NT2/D1 (cell line): ENCODE measurements around the gene RBKS.
"Not testable (repeated sequence)": the region's sequence is repeated elsewhere in the genome, so short reads cannot be mapped to it uniquely, and the experiment has no call there.

Experiments
- SUZ12 ChIP-seq: IDR thresholded peaks from 2 replicates; pipeline ENCODE4 v1.6.1; 2011; ENCODE audit not compliant: insufficient read length, insufficient read depth; ENCODE audit errors: extremely low read depth
- YY1 ChIP-seq: IDR thresholded peaks from 2 replicates; pipeline ENCODE4 v1.6.1; 2011; ENCODE audit not compliant: insufficient read length, insufficient read depth
- ZNF274 ChIP-seq: IDR thresholded peaks from 2 replicates; pipeline ENCODE4 v1.6.1; 2011; ENCODE audit warnings: mild to moderate bottlenecking, low read depth, low read length

DNA sequence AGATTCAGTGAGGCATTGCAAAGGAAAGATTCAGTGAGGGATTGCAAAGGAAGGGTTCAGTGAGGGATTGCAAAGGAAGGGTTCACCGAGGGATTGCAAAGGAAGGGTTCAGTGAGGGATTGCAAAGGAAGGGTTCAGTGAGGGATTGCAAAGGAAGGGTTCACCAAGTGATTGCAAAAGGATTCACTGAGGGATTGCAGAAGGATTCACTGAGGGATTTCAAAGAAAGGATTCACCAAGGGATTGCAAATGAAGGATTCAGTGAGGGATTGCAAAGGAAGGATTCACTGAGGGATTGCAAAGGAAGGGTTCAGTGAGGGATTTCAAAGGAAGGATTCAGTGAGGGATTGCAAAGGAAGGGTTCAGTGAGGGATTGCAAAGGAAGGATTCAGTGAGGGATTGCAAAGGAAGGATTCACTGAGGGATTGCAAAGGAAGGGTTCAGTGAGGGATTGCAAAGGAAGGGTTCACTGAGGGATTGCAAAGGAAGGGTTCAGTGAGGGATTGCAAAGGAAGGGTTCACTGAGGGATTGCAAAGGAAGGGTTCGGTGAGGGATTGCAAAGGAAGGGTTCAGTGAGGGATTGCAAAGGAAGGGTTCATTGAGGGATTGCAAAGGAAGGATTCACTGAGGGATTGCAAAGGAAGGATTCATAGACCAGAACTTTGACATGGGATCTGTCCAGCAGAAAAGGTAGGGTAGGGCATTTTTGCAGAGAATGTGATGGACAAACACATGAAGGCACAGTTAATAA is 141.2 kb downstream of the RBKS start:
- TF ChIP-seq YY1, ZNF274, SUZ12: not testable (repeated sequence)
